ENCODE data around the gene ACER3. TPM values are rescaled to one million over a fixed set of nuclear protein-coding genes. Genes with fewer than 3 reads are reported as not detected.

The ACER3 gene
- total RNA-seq, 1 experiment from 2014 or later: 13.7 TPM

GRCh38 chr11:76947800-76948199 is 87.1 kb downstream of the ACER3 start:
- CTCF ChIA-PET: interaction anchor here (0.7 to 0.9 kb wide), 3 partner anchors 28 to 143 kb away, joined by 3 read pairs; no protein-coding TSS in a partner anchor

GRCh38 chr11:76955459-76956114 is 94.9 kb downstream of the ACER3 start:
- Mint-ChIP-seq H3K9me3 (no peaks in the 10 kb centered on the region), H3K4me1 (peaks cover 6% of the 10 kb centered on the region), H3K36me3 (peaks cover under 1% of the 10 kb centered on the region; the same call in 1 of the 2 replicates), H3K27ac (no peak overlapping the region), H3K4me3 (no peak overlapping the region), H3K27me3 (ENCODE audit: low read depth) (no peaks in the 10 kb centered on the region)
- CTCF ChIA-PET: no interaction called here
- no peak for ATAC-seq
- POLR2A ChIA-PET: no interaction called here
- TF ChIP-seq NFE2L1 (CRISPR knock-in tag; IDR thresholded peaks at IDR 0.05): no peak
- no peak for TF ChIP-seq E2F1 (CRISPR knock-in tag; IDR thresholded peaks at IDR 0.05)
- no peak for TF ChIP-seq NFYB (CRISPR knock-in tag; conservative IDR thresholded peaks at IDR 0.05; ENCODE audit: low read depth)
- TF ChIP-seq, protein P1, sequence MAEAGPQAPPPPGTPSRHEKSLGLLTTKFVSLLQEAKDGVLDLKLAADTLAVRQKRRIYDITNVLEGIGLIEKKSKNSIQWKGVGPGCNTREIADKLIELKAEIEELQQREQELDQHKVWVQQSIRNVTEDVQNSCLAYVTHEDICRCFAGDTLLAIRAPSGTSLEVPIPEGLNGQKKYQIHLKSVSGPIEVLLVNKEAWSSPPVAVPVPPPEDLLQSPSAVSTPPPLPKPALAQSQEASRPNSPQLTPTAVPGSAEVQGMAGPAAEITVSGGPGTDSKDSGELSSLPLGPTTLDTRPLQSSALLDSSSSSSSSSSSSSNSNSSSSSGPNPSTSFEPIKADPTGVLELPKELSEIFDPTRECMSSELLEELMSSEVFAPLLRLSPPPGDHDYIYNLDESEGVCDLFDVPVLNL (CRISPR knock-in tag; IDR thresholded peaks at IDR 0.05; ENCODE audit: borderline replicate concordance, low read depth): no peak
- no peak for TF ChIP-seq KAT7 (CRISPR knock-in tag; IDR thresholded peaks at IDR 0.05; ENCODE audit: borderline replicate concordance)
- TF ChIP-seq, protein P2, sequence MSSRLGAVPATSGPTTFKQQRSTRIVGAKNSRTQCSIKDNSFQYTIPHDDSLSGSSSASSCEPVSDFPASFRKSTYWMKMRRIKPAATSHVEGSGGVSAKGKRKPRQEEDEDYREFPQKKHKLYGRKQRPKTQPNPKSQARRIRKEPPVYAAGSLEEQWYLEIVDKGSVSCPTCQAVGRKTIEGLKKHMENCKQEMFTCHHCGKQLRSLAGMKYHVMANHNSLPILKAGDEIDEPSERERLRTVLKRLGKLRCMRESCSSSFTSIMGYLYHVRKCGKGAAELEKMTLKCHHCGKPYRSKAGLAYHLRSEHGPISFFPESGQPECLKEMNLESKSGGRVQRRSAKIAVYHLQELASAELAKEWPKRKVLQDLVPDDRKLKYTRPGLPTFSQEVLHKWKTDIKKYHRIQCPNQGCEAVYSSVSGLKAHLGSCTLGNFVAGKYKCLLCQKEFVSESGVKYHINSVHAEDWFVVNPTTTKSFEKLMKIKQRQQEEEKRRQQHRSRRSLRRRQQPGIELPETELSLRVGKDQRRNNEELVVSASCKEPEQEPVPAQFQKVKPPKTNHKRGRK (CRISPR knock-in tag; IDR thresholded peaks at IDR 0.05; ENCODE audit: borderline replicate concordance): no peak
- no peak for TF ChIP-seq ERG (CRISPR knock-in tag; IDR thresholded peaks at IDR 0.05)
- DNase-seq (ENCODE audit: low spot score): no peak

More at GRCh38 chr11:76947800-76948199, 87.1 kb downstream of the ACER3 start:
- Mint-ChIP-seq H3K4me1 (peaks cover 13% of the 10 kb centered on the region), H3K36me3 (peaks cover 18% of the 10 kb centered on the region), H3K27me3 (ENCODE audit: low read depth) (no peaks in the 10 kb centered on the region), H3K9me3 (peaks cover 18% of the 10 kb centered on the region), H3K4me3 (no peak overlapping the region), H3K27ac (no peak overlapping the region)
- no peak for ATAC-seq
- TF ChIP-seq CBFB (CRISPR knock-in tag; IDR thresholded peaks at IDR 0.05; ENCODE audit: low read depth) (no peak), ZNF263 (CRISPR knock-in tag; IDR thresholded peaks at IDR 0.05; ENCODE audit: low read depth) (no peak), ATF3 (CRISPR knock-in tag; conservative IDR thresholded peaks at IDR 0.05) (no peak), ZNF232 (CRISPR knock-in tag; IDR thresholded peaks at IDR 0.05) (no peak), AFF4 (CRISPR knock-in tag; IDR thresholded peaks at IDR 0.05; ENCODE audit: borderline replicate concordance) (no peak), MAX (CRISPR knock-in tag; IDR thresholded peaks at IDR 0.05) (no peak), ELF4 (CRISPR knock-in tag; IDR thresholded peaks at IDR 0.05; ENCODE audit: low read depth) (no peak), MYBL2 (CRISPR knock-in tag; IDR thresholded peaks at IDR 0.05) (no peak), FOXJ3 (CRISPR knock-in tag; IDR thresholded peaks at IDR 0.05; ENCODE audit: borderline replicate concordance) (no peak), TEAD1 (CRISPR knock-in tag; IDR thresholded peaks at IDR 0.05) (no peak)
- TF ChIP-seq, protein P3, sequence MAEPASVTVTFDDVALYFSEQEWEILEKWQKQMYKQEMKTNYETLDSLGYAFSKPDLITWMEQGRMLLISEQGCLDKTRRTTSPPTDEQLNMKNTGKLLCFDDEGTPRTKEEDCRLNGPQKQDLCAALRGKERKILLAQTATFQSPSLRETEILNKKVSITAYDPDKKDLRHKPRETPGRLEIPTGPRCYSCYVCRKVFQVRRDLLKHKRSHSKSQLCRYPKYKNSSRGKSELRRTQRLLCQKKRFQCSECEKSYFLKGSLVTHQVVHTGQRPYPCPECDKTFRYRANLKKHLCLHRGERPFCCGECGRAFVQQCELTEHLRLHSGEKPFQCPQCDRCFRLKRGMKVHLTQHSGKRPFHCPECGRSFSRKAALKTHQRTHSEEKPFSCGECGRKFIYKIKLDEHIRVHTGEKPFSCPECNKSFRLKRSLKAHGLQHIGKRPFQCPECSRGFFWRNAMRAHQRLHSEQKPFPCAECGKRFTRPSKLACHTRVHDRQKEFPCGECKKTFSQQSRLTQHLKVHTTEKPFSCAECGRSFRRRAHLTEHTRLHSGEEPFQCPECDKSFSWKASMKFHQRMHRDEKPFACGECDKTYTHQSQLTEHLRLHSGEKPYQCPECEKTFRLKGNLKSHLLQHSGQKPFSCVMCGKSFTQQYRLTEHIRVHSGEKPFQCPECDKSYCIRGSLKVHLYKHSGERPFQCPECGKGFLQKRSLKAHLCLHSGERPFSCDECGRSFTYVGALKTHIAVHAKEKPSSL (CRISPR knock-in tag; conservative IDR thresholded peaks at IDR 0.05): no peak
- POLR2A ChIA-PET: no interaction called here
- no peak for DNase-seq (ENCODE audit: low spot score)

All from WTC11 (cell line).